ENCODE data around the gene MCF2L2. TPM values are rescaled to one million over a fixed set of nuclear protein-coding genes. Genes with fewer than 3 reads are reported as not detected.
"Not testable (repeated sequence)": the region's sequence is repeated elsewhere in the genome, so short reads cannot be mapped to it uniquely, and the experiment has no call there.

The MCF2L2 gene
- total RNA-seq, 1 donor from 2014 or later: 0.43 TPM

GRCh38 chr3:183242431-183242830 lies 186.0 kb downstream of the MCF2L2 start:
- Mint-ChIP-seq H3K36me3 (ENCODE audit: insufficient read depth) (peaks cover 10% of the 10 kb centered on the region), H3K4me1 (ENCODE audit: low read depth) (peaks cover 9% of the 10 kb centered on the region), H3K9me3 (ENCODE audit: low read depth) (peaks cover 17% of the 10 kb centered on the region), H3K27me3 (no peaks in the 10 kb centered on the region), H3K27ac (no peak overlapping the region), H3K4me3 (ENCODE audit: low read depth) (no peak overlapping the region)
- no peak for TF ChIP-seq CTCF (IDR thresholded peaks at IDR 0.05; ENCODE audit: unreplicated experiment)
- no peak for DNase-seq (ENCODE audit: low spot score, unreplicated experiment)

GRCh38 chr3:183239046-183239445 lies 189.4 kb downstream of the MCF2L2 start:
- H3K9me3 Mint-ChIP-seq (ENCODE audit: low read depth): peaks cover 17% of the 10 kb centered on the region
- H3K4me3 Mint-ChIP-seq (ENCODE audit: low read depth): no peak overlapping the region
- no peak for DNase-seq (ENCODE audit: low spot score, unreplicated experiment)
- TF ChIP-seq CTCF (IDR thresholded peaks at IDR 0.05; ENCODE audit: unreplicated experiment): no peak
- H3K4me1 Mint-ChIP-seq (ENCODE audit: low read depth): no peaks in the 10 kb centered on the region
- peaks cover 9% of the 10 kb centered on the region for H3K36me3 Mint-ChIP-seq (ENCODE audit: insufficient read depth)
- H3K27me3 Mint-ChIP-seq: no peaks in the 10 kb centered on the region
- no peak overlapping the region for H3K27ac Mint-ChIP-seq

GRCh38 chr3:183233966-183234365 lies 194.5 kb downstream of the MCF2L2 start:
- no peaks in the 10 kb centered on the region for H3K36me3 Mint-ChIP-seq (ENCODE audit: insufficient read depth)
- DNase-seq (ENCODE audit: low spot score, unreplicated experiment): no peak
- no peak for TF ChIP-seq CTCF (IDR thresholded peaks at IDR 0.05; ENCODE audit: unreplicated experiment)
- no peaks in the 10 kb centered on the region for H3K27me3 Mint-ChIP-seq
- no peak overlapping the region for H3K4me3 Mint-ChIP-seq (ENCODE audit: low read depth)
- no peaks in the 10 kb centered on the region for H3K9me3 Mint-ChIP-seq (ENCODE audit: low read depth)
- no peaks in the 10 kb centered on the region for H3K4me1 Mint-ChIP-seq (ENCODE audit: low read depth)
- H3K27ac Mint-ChIP-seq: no peak overlapping the region

GRCh38 chr3:183230826-183231225 lies 197.6 kb downstream of the MCF2L2 start:
- H3K27ac Mint-ChIP-seq: no peak overlapping the region
- no peak for TF ChIP-seq CTCF (IDR thresholded peaks at IDR 0.05; ENCODE audit: unreplicated experiment)
- DNase-seq (ENCODE audit: low spot score, unreplicated experiment): no peak
- no peaks in the 10 kb centered on the region for H3K27me3 Mint-ChIP-seq
- H3K9me3 Mint-ChIP-seq (ENCODE audit: low read depth): no peaks in the 10 kb centered on the region
- no peak overlapping the region for H3K4me3 Mint-ChIP-seq (ENCODE audit: low read depth)
- no peaks in the 10 kb centered on the region for H3K4me1 Mint-ChIP-seq (ENCODE audit: low read depth)
- H3K36me3 Mint-ChIP-seq (ENCODE audit: insufficient read depth): no peaks in the 10 kb centered on the region

GRCh38 chr3:183230251-183230650 lies 198.2 kb downstream of the MCF2L2 start:
- not testable (repeated sequence) for H3K36me3 Mint-ChIP-seq (ENCODE audit: insufficient read depth); H3K9me3 Mint-ChIP-seq (ENCODE audit: low read depth); H3K4me3 Mint-ChIP-seq (ENCODE audit: low read depth); H3K27ac Mint-ChIP-seq; H3K27me3 Mint-ChIP-seq; DNase-seq (ENCODE audit: low spot score, unreplicated experiment); H3K4me1 Mint-ChIP-seq (ENCODE audit: low read depth)

- Mint-ChIP-seq H3K4me3 (ENCODE audit: low read depth) (no peak overlapping the region), H3K27ac (no peak overlapping the region), H3K4me1 (ENCODE audit: low read depth) (no peaks in the 10 kb centered on the region), H3K9me3 (ENCODE audit: low read depth) (no peaks in the 10 kb centered on the region), H3K36me3 (ENCODE audit: insufficient read depth) (no peaks in the 10 kb centered on the region), H3K27me3 (no peaks in the 10 kb centered on the region)
- no peak for TF ChIP-seq CTCF (IDR thresholded peaks at IDR 0.05; ENCODE audit: unreplicated experiment)
- no peak for DNase-seq (ENCODE audit: low spot score, unreplicated experiment)
Observed at GRCh38 chr3:183229178-183229577, 199.2 kb downstream of the MCF2L2 start.
